NCI-H345 (cell line): ENCODE data around the gene ARMH3.
"Not testable (repeated sequence)": the region's sequence is repeated elsewhere in the genome, so short reads cannot be mapped to it uniquely, and the experiment has no call there.

Experiments used
- DNase-seq: peaks from one replicate; lab custom pipeline; 2025; lab: John Stamatoyannopoulos, UW

ARMH3 gene

DNA sequence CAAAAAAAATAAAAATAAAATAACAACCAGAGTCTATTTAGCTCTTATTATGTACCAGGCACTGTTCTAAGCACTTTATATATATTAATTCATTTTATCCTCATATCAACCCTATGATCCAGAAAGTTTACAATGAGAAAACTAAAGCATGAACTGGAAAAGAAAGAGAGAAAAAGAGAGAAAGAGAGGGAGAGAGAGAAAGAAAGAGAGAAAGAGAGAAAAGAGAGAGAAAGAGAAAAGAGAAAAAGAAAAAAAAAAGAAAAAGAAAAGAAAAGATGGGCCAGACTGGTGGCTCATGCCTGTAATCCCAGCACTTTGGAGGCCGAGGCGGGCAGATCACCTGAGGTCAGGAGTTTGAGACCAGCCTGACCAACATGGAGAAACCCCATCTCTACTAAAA lies 9.9 kb downstream of the ARMH3 start:
- no peak for DNase-seq

- DNase-seq = no peak
Observed at GRCh38 chr10:102045292-102045691, 10.7 kb downstream of the ARMH3 start.

DNA sequence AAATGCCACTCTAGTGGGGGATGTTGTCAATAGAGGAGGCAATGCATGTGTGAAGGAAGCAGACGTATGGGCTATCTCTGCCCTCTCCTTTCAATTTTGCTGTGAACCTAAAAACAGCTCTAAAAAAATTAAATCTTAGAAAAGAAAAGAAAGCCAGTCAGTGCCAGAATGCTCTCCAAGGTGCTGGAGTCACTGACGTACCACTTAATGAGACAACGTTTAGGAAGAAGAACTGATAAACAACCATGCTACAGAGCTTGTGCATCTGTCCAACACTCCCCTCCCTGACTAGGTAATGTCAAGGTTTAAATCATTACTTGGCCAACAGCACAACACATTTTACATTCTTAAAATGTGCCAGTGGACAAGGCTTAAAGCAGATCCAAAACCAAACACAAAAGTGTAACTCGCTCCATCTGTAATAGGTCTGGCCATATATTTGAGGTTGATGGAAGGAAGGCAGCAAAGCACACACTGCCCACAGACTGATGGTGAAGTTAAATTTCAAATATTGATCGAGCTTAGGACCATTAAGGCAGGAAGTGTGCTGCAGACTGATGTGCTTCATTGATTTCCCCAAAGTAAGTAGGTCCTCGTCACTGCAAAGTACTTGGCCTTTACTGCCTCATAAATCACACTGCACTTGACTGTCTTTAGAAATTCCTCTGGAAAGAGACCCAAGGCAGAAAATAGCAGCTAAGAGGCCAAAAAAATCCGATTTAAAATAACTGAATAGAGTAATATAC lies 15.5 kb downstream of the ARMH3 start:
- DNase-seq = no peak

- no peak for DNase-seq
Observed at GRCh38 chr10:102038410-102038809, 17.6 kb downstream of the ARMH3 start.

DNA sequence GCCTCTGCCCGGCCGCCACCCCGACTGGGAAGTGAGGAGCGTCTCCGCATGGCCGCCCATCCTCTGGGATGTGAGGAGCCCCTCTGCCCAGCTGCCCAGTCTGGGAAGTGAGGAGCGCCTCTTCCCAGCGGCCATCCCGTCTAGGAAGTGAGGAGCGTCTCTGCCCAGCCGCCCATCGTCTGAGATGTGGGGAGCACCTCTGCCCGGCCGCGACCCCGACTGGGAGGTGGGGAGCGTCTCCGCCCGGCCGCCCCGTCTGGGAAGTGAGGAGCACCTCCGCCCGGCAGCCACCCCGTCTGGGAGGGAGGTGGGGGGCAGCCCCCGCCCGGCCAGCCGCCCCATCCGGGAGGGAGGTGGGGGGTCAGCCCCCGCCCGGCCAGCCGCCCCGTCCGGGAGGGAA lies 20.2 kb downstream of the ARMH3 start:
- not testable (repeated sequence) for DNase-seq

GRCh38 chr10:102033787-102034186 lies 22.2 kb downstream of the ARMH3 start:
- DNase-seq = no peak

- DNase-seq = no peak
Observed at GRCh38 chr10:102027261-102027660, 28.7 kb downstream of the ARMH3 start.

DNA sequence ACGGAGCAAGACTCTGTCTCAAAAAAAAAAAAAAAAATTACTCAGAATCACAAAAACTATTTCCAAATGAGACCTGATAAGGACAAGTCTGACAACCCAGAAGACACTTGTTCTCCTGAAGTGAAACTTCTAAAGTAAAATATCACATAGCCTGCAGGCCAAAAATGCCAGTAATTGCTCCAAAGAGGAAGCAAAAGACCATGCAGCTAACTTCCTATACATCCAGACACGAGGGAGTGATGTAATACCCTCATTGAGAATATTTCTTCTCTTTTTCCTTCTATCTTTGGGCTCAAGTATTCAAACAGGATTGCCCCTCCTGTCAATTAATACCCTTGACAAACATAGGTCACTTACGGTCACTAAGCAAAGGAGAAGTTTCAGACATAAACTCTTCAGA lies 31.2 kb downstream of the ARMH3 start:
- no peak for DNase-seq

DNA sequence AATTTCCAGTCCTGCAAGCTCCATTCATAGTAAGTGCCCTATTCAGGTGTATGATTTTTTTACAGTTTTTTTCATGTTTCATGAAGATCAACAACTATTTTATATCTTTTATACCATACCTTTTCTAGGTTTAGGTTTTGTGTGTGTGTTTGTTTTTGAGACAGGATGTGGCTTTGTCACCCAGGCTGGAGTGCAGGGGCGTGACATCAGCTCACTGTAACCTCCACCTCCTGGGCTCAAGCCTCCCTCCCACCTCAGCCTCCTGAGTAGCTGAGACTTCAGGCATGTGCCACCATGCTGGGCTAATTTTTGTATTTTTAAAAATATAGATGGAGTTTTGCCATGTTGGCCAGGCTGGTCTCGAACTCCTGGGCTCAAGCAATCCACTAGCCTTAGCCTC lies 35.0 kb downstream of the ARMH3 start:
- DNase-seq = no peak

GRCh38 chr10:102017295-102017694 lies 38.7 kb downstream of the ARMH3 start:
- no peak for DNase-seq

GRCh38 chr10:102016416-102016815 lies 39.6 kb downstream of the ARMH3 start:
- DNase-seq = no peak

GRCh38 chr10:102010961-102011360 lies 45.0 kb downstream of the ARMH3 start:
- DNase-seq = no peak

- DNase-seq = peak; percentile 49
Observed at GRCh38 chr10:102009801-102010425, 46.1 kb downstream of the ARMH3 start.

- DNase-seq = no peak
Observed at GRCh38 chr10:102007796-102008195, 48.2 kb downstream of the ARMH3 start.

DNA sequence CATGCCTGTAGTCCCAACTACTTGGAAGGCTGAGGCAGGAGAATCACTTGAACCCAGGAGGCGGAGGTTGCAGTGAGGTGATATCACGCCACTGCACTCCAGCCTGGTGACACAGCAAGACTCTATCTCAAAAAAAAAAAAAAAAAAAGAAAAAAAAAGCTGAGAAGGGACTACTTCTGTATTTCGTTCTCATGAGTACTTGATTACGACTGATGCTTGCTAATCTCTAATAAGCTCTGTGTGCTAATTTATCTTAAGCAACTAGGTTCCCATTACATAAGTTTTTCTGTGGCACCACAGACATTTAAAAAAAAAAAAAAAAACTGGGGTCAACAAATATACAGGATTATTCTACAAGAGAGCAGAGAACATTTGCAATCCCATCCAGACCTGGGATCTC lies 48.9 kb downstream of the ARMH3 start:
- not testable (repeated sequence) for DNase-seq

DNA sequence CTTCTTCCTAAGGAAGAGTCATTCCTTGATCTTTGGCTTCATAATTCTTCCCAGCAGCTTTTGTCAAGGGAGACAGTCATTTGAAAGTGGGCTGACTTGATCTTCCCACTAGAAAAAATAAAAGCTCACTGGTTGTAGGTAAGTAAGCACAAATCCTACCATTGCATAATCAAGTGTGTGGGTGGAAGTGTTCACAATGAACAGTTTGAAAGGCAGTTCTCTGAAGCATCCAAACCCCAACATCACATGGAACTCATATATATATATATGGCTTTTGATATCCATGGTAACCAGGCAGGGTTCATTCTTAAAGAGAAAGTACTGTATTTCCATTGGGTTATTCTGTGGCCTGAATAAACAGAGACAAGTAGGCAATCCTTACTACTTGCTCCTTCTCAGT lies 51.6 kb downstream of the ARMH3 start:
- DNase-seq = no peak

GRCh38 chr10:102003541-102003940 lies 52.4 kb downstream of the ARMH3 start:
- DNase-seq = no peak

GRCh38 chr10:102001435-102002068 lies 54.4 kb downstream of the ARMH3 start:
- DNase-seq = no peak

DNA sequence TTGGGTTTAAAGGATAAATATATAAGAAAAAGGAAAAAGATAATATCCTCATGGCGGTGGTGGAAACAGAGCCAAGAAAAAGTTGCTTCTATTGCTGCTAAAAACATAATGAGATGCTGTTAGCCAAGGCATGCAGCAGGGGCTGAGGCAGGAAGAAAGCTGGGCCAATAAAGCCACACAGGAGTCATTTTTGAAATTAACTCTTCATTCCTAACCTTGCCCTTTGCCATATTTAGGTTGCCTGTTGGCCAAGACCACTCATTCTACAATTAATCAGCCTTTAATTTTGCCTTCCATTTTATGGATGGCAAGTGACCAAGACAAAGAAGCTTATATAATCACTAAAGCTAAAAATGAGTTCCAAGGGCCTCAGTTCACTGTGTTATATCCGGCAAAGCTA lies 58.2 kb downstream of the ARMH3 start:
- DNase-seq = no peak

DNA sequence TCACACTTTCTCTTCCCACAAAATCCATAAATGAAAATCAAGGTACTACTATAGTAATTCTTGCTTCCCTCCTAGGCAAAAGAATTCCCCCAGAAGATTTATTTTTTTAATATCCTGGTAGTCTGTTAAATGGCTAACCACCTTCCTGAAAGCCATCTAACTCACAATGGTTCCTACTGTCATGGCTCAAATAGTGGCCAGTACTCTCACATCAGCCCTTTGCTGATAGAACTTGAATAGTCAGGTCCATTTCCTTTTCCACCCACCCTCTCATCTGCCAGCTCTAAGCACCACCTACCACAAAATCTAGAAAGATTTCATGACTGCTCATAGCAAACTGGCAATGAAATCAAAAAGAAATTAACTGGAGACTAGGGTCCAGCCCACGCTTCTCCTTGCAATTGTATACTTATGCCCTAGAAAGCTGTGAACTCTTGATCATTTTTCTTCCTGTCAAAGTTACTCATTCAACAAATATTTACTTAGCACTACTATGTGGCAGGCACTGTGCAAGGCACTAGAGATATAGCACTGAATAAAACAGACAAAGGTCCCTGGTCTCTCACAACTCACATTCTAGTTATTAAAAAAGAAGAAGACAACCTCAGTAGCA lies 60.4 kb downstream of the ARMH3 start:
- DNase-seq = no peak

GRCh38 chr10:101993651-101994200 lies 62.2 kb downstream of the ARMH3 start:
- no peak for DNase-seq

DNA sequence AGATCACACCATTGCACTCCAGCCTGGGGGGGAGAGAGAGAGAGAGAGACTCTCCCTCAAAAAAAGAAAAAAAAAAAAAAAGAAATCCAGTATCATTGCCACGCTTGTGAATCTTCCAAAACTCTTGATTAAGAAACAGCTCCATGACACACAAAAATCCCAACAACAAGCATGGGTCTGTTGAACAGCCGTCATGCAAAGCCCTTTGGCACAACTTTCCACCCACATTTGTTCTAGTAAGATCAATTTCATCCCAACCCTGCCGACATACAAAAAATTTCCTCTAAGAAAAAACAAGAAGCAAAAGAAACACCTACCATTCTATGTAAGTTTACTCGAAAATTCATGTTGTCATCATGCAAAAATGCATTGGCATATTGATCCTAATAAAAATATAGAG lies 62.8 kb downstream of the ARMH3 start:
- DNase-seq = no peak

DNA sequence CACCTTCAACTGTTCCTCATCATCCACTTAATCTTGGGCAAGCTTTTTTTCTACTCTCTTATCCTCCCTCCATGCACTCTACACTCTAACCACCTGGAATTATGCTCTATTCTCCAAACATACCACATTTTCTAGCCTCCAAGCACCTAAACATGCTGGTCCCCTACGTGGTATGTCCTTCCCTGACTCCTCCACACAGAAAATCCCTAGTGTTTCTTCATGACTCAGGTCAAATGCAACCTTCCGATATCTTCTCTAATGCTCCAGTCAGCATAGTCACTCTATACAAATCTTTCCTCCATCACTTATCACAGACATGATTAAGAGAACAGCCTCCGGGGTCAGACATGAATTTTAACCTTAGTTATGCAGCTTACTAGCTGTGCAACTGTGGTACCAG lies 68.8 kb downstream of the ARMH3 start:
- DNase-seq = no peak
